ENCODE results near the gene C10orf71.

GRCh38 chr10:49356944-49357343 is 58.0 kb downstream of the C10orf71 start:
- TF ChIP-seq, protein P1, sequence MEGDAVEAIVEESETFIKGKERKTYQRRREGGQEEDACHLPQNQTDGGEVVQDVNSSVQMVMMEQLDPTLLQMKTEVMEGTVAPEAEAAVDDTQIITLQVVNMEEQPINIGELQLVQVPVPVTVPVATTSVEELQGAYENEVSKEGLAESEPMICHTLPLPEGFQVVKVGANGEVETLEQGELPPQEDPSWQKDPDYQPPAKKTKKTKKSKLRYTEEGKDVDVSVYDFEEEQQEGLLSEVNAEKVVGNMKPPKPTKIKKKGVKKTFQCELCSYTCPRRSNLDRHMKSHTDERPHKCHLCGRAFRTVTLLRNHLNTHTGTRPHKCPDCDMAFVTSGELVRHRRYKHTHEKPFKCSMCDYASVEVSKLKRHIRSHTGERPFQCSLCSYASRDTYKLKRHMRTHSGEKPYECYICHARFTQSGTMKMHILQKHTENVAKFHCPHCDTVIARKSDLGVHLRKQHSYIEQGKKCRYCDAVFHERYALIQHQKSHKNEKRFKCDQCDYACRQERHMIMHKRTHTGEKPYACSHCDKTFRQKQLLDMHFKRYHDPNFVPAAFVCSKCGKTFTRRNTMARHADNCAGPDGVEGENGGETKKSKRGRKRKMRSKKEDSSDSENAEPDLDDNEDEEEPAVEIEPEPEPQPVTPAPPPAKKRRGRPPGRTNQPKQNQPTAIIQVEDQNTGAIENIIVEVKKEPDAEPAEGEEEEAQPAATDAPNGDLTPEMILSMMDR (IDR thresholded peaks at IDR 0.05): no peak
- TF ChIP-seq POLR2A (IDR thresholded peaks at IDR 0.05): no peak

Data from body of pancreas (tissue), 4 donors.